H9 (cell line): ENCODE data around the gene FAM193B. TPM values are rescaled to one million over a fixed set of nuclear protein-coding genes. Genes with fewer than 3 reads are reported as not detected.

Experiments used
- DNase-seq: peaks from one replicate; pipeline ENCODE4 v3.0.0-alpha.2; 2017
- H2AFZ ChIP-seq: one replicate; pipeline ENCODE4 v1.6.1; 2013; ENCODE audit warnings: mild to moderate bottlenecking, low read length, control low read depth, moderate library complexity
- H2AK5ac ChIP-seq: 2 replicates; pipeline ENCODE4 v1.6.1; 2013; ENCODE audit warnings: low read length, control low read depth, mixed read lengths; ENCODE audit not compliant: insufficient read length
- H2BK120ac ChIP-seq: one replicate; pipeline ENCODE4 v1.6.1; 2013; ENCODE audit warnings: low read depth, mild to moderate bottlenecking, low read length, control low read depth, inconsistent platforms; ENCODE audit not compliant: poor library complexity, severe bottlenecking
- H2BK12ac ChIP-seq: 2 replicates; pipeline ENCODE4 v1.6.1; 2013; ENCODE audit warnings: low read length, control low read depth, mixed read lengths, low read depth; ENCODE audit not compliant: insufficient read length
- H2BK15ac ChIP-seq: 2 replicates; pipeline ENCODE4 v1.6.1; 2013; ENCODE audit warnings: low read depth, low read length, control low read depth
- H2BK20ac ChIP-seq: one replicate; pipeline ENCODE4 v1.6.1; 2013; ENCODE audit warnings: low read depth, mild to moderate bottlenecking, low read length, control low read depth, inconsistent platforms; ENCODE audit not compliant: poor library complexity, severe bottlenecking
- H2BK5ac ChIP-seq: 2 replicates; pipeline ENCODE4 v1.6.1; 2013; ENCODE audit warnings: low read length, control low read depth, mixed read lengths; ENCODE audit not compliant: insufficient read length
- H3K14ac ChIP-seq: 2 replicates; pipeline ENCODE4 v1.6.1; 2013; ENCODE audit warnings: low read length, control low read depth; ENCODE audit not compliant: insufficient read depth
- H3K18ac ChIP-seq: 2 replicates; pipeline ENCODE4 v1.6.1; 2013; ENCODE audit warnings: low read depth, mild to moderate bottlenecking, mixed read lengths, low read length, control low read depth; ENCODE audit not compliant: insufficient read length
- H3K23ac ChIP-seq: 2 replicates; pipeline ENCODE4 v1.6.1; 2013; ENCODE audit warnings: low read length, control low read depth, mixed read lengths, low read depth; ENCODE audit not compliant: insufficient read length
- H3K23me2 ChIP-seq: 2 replicates; pipeline ENCODE4 v1.6.1; 2013; ENCODE audit warnings: low read depth, mild to moderate bottlenecking, mixed read lengths, low read length, control low read depth; ENCODE audit not compliant: insufficient read length, poor library complexity, severe bottlenecking
- H3K27ac ChIP-seq: 2 replicates; pipeline ENCODE4 v1.5.1; 2013; ENCODE audit warnings: low read length, control low read depth, mixed read lengths, low read depth; ENCODE audit not compliant: insufficient read length
- H3K27me3 ChIP-seq: 2 replicates; pipeline ENCODE4 v1.6.1; 2013; ENCODE audit warnings: low read length, control low read depth, inconsistent platforms; ENCODE audit not compliant: insufficient read depth
- H3K4ac ChIP-seq: 2 replicates; pipeline ENCODE4 v1.6.1; 2013; ENCODE audit warnings: low read depth, mild to moderate bottlenecking, control low read depth, inconsistent platforms, low read length, moderate library complexity
- H3K4me1 ChIP-seq: 2 replicates; pipeline ENCODE4 v1.6.1; 2013; ENCODE audit warnings: low read length, control low read depth, inconsistent platforms; ENCODE audit not compliant: insufficient read depth
- H3K4me2 ChIP-seq: 2 replicates; pipeline ENCODE4 v1.6.1; 2013; ENCODE audit warnings: low read length, control low read depth, mixed read lengths; ENCODE audit not compliant: insufficient read length, insufficient read depth
- H3K56ac ChIP-seq: 2 replicates; pipeline ENCODE4 v1.6.1; 2013; ENCODE audit warnings: low read depth, mild to moderate bottlenecking, mixed read lengths, low read length, control low read depth; ENCODE audit not compliant: insufficient read length
- H3K79me1 ChIP-seq: 2 replicates; pipeline ENCODE4 v1.6.1; 2013; ENCODE audit warnings: low read depth, mild to moderate bottlenecking, moderate library complexity, low read length, control low read depth, inconsistent platforms; ENCODE audit not compliant: insufficient read depth, poor library complexity, severe bottlenecking
- H3K79me2 ChIP-seq: 2 replicates; pipeline ENCODE4 v1.6.1; 2013; ENCODE audit warnings: low read length, control low read depth, inconsistent platforms; ENCODE audit not compliant: insufficient read depth
- H3K9ac ChIP-seq: 2 replicates; pipeline ENCODE4 v1.6.1; 2013; ENCODE audit warnings: low read length, control low read depth, mixed read lengths; ENCODE audit not compliant: insufficient read length; ENCODE audit errors: extremely low read depth
- H3K9me3 ChIP-seq: one replicate; pipeline ENCODE4 v1.6.1; 2013; ENCODE audit warnings: low read depth, low read length, inconsistent platforms; ENCODE audit not compliant: control insufficient read depth
- H3T11ph ChIP-seq: one replicate; pipeline ENCODE4 v1.6.1; 2013; ENCODE audit warnings: mild to moderate bottlenecking, low read length, control low read depth, inconsistent platforms
- H4K20me1 ChIP-seq: one replicate; pipeline ENCODE4 v1.6.1; 2013; ENCODE audit not compliant: control insufficient read depth, insufficient read length, insufficient read depth
- H4K5ac ChIP-seq: 2 replicates; pipeline ENCODE4 v1.6.1; 2013; ENCODE audit warnings: low read depth, mild to moderate bottlenecking, mixed read lengths, low read length, control low read depth; ENCODE audit not compliant: insufficient read length
- H4K8ac ChIP-seq: replicated peaks from 2 replicates; pipeline ENCODE4 v1.6.1; 2013; ENCODE audit warnings: low read length, control low read depth, mixed read lengths, low read depth; ENCODE audit not compliant: insufficient read length
- H4K91ac ChIP-seq: 2 replicates; pipeline ENCODE4 v1.6.1; 2013; ENCODE audit warnings: low read depth, mild to moderate bottlenecking, moderate library complexity, mixed read lengths, low read length, control low read depth; ENCODE audit not compliant: insufficient read length
- H3K27ac Mint-ChIP-seq, 3 experiments: 2 replicates in 2 of 3; 3 replicates in 1 of 3; pipeline ENCODE4 v1.8.0; 2020 to 2021; ENCODE audit warnings: mixed read lengths in 3 of 3, mild to moderate bottlenecking in 1 of 3, moderate library complexity in 1 of 3
- H3K27me3 Mint-ChIP-seq: 2 replicates; pipeline ENCODE4 v1.8.0; 2021; ENCODE audit warnings: low read depth, mild to moderate bottlenecking, moderate library complexity, mixed read lengths
- H3K36me3 Mint-ChIP-seq, 3 experiments: 2 replicates in 2 of 3; 3 replicates in 1 of 3; pipeline ENCODE4 v1.8.0; 2020 to 2021; ENCODE audit warnings: low read depth in 3 of 3, mixed read lengths in 3 of 3; ENCODE audit not compliant: insufficient read depth in 1 of 3
- H3K4me1 Mint-ChIP-seq, 2 experiments: 2 replicates each; pipeline ENCODE4 v1.8.0; 2020; ENCODE audit warnings: mixed read lengths in 2 of 2
- H3K4me3 Mint-ChIP-seq, 2 experiments: 2 replicates in 1 of 2; 3 replicates in 1 of 2; pipeline ENCODE4 v1.8.0; 2020 to 2021; ENCODE audit warnings: mild to moderate bottlenecking in 2 of 2, mixed read lengths in 2 of 2, moderate library complexity in 1 of 2
- H3K9me3 Mint-ChIP-seq, 2 experiments: 2 replicates in 1 of 2; 3 replicates in 1 of 2; pipeline ENCODE4 v1.8.0; 2020; ENCODE audit warnings: mild to moderate bottlenecking in 2 of 2, mixed read lengths in 2 of 2, moderate library complexity in 1 of 2
- WGBS: extraction: QIAGEN DNeasy Blood & Tissue Kit; methylation state at CpG from one replicate; pipeline ENCODE4 v1.1.7; 2013; ENCODE audit warnings: missing lambda C conversion rate, low lambda C conversion rate, mixed read lengths; ENCODE audit not compliant: insufficient read length; ENCODE audit errors: extremely low coverage; 5-methylcytosine and 5-hydroxymethylcytosine counted together
- long read RNA-seq: library from polyadenylated mRNA; unstranded; transcript quantifications from one replicate; pipeline ENCODE4 v2.0.0, GENCODE V29; 2020
- total RNA-seq: library from RNA; stranded (reverse); gene quantifications from 2 replicates; pipeline ENCODE4 v1.2.1, GENCODE V29; 2021
- TF ChIP-seq, protein P1 (sequence below): fragments of 200-600 bp; sonication (generic); conservative IDR thresholded peaks from 3 replicates; pipeline ENCODE4 v1.8.0; 2021; ENCODE audit warnings: antibody characterized with exemption, mild to moderate bottlenecking

The FAM193B gene
- 65.0 and 71.5 TPM in 2 replicates for total RNA-seq
- long read RNA-seq, transcript FAM193B-204 (4 exons, 1,870 nt), result major isoform, 5 of 29 reads
- long read RNA-seq, partial matches to known transcripts, result 15 of 29 reads
- long read RNA-seq, other reads (novel, unspliced or antisense), result 9 of 29 reads

DNA sequence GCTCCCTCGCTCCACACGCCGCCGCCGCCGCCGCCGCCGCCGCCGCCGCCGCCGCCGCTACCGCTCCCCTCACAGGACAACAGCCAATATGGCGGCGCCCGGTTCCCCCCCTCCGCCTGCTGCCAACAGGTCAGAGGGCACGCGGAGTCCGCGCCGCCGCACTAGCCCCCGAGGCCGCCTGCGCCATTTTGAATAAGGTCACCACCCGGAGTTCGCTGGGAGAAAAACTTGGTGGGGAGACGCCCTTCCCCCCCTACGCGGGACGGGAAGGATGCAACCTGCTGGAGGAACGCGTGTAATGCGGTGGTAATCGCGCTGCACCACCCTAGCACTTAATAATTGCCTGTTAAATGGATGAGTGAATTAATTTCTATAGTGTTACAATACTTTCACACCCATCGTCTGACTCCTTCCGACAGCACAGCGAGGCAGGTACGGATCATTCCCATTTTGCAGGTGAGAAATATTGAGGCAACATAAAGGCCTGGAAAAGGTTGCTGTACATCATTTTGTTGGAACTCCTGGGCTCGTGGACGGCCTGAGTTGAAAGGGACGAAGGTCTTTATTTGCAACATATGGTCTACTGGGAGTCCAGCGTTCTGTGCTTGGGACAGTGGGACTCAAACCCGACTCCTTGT, at the start of gene FAM193B:
TSS of gene FAM193B (minus strand) at position 90 of the 638 bp plus-strand sequence. CDS start 105 bp downstream, outside the sequence.
- Histone ChIP-seq H3K27ac (no peak within 1 kb of the TSS), H3T11ph (no peak within 1 kb of the TSS), H2BK20ac (no peak within 1 kb of the TSS), H3K14ac (peak within 1 kb of the TSS; percentile 21), H3K9me3 (no peaks in the 10 kb centered on the region), H3K23ac (no peak within 1 kb of the TSS), H3K23me2 (peaks cover 15% of the 10 kb centered on the region), H3K79me2 (peaks cover 11% of the 10 kb centered on the region; the same call in 1 of the 2 replicates), H2AK5ac (no peak within 1 kb of the TSS), H4K91ac (no peak within 1 kb of the TSS), H2BK12ac (no peak within 1 kb of the TSS), H3K4me2 (peak within 1 kb of the TSS; percentile 87), H3K56ac (no peak within 1 kb of the TSS), H2BK15ac (no peak within 1 kb of the TSS), H3K79me1 (peaks cover 14% of the 10 kb centered on the region), H3K27me3 (no peaks in the 10 kb centered on the region), H2BK5ac (no peak within 1 kb of the TSS), H2AFZ (no peak within 1 kb of the TSS), H2BK120ac (no peak within 1 kb of the TSS), H3K9ac (peak within 1 kb of the TSS; percentile 71), H3K4ac (no peak within 1 kb of the TSS), H3K4me1 (peaks cover 5% of the 10 kb centered on the region; the same call in 1 of the 2 replicates), H4K5ac (no peak within 1 kb of the TSS), H4K20me1 (no peaks in the 10 kb centered on the region), H4K8ac (no peak within 1 kb of the TSS), H3K18ac (no peak within 1 kb of the TSS)
- Mint-ChIP-seq H3K4me3 (peak within 1 kb of the TSS; percentile 82 to 87), H3K27me3 (peaks cover 4% of the 10 kb centered on the region; the same call in 1 of the 2 replicates), H3K4me1 (peaks cover 31 to 37% of the 10 kb centered on the region in 2 experiments), H3K27ac (peak within 1 kb of the TSS in 2 of 3 experiments; percentile 4 to 44; a peak in 2 of 7 replicates), H3K36me3 (peaks cover 10 to 24% (median 20%) of the 10 kb centered on the region in 3 experiments), H3K9me3 (peaks cover 1 to 2% of the 10 kb centered on the region in 2 experiments; a peak in 4 of 5 replicates)
- WGBS, result no CpG with 5 or more reads among the region's 49 CpGs
- DNase-seq, result peak; percentile 96
- TF ChIP-seq, protein P1, sequence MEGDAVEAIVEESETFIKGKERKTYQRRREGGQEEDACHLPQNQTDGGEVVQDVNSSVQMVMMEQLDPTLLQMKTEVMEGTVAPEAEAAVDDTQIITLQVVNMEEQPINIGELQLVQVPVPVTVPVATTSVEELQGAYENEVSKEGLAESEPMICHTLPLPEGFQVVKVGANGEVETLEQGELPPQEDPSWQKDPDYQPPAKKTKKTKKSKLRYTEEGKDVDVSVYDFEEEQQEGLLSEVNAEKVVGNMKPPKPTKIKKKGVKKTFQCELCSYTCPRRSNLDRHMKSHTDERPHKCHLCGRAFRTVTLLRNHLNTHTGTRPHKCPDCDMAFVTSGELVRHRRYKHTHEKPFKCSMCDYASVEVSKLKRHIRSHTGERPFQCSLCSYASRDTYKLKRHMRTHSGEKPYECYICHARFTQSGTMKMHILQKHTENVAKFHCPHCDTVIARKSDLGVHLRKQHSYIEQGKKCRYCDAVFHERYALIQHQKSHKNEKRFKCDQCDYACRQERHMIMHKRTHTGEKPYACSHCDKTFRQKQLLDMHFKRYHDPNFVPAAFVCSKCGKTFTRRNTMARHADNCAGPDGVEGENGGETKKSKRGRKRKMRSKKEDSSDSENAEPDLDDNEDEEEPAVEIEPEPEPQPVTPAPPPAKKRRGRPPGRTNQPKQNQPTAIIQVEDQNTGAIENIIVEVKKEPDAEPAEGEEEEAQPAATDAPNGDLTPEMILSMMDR, result peak; percentile 51; the same call in 2 of the 3 replicates
